ENCODE results near the gene NFKB2.

NFKB2 gene

DNA sequence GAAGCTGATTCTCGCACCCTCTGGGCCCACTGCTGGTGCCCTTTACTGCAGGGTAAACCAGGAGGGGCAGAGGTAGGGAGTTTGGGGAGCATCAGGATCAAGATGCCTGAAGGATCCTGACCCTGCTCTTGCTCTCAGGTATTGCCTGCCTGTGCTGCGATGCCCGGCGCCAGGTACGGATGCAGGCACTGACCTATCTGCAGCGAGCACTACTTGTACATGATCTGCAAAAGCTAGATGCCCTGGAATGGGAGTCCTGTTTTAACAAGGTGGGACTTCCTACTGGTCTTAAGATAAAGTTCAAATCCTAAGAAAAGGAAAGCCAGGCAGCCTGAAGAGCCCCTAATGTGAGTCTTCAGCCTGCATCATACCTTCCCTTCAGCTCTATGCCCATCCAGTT is 16.1 kb upstream of the NFKB2 start:
- H3K4me3 ChIP-seq (ENCODE audit: low read depth, low read length) = no peak overlapping the region
- H3K27me3 ChIP-seq = no peaks in the 10 kb centered on the region
- no peaks in the 10 kb centered on the region for H3K4me1 ChIP-seq
- no peak for TF ChIP-seq CTCF (IDR thresholded peaks at IDR 0.05; ENCODE audit: low read depth, low read length)
- no peaks in the 10 kb centered on the region for H3K9me3 ChIP-seq
- DNase-seq = no peak
- H3K36me3 ChIP-seq = peaks cover 33% of the 10 kb centered on the region

DNA sequence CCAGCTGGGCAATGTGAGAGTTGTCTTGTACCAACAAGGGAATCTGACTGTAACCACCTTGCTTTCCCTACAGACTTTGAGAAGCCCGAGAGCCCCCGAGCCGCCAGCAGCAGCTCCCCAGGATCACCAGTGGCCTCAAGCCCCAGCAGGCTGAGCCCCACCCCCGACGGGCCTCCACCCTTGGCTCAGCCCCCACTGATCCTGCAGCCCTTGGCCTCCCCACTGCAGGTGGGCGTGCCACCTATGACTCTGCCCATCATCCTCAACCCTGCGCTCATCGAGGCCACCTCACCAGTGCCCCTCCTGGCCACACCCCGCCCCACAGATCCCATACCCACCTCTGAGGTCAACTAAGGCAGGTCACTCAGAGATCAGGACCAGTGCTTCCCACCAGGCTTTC is 13.5 kb upstream of the NFKB2 start:
- peaks cover 24% of the 10 kb centered on the region for H3K36me3 ChIP-seq
- H3K27me3 ChIP-seq = no peaks in the 10 kb centered on the region
- no peak for DNase-seq
- no peak overlapping the region for H3K4me3 ChIP-seq (ENCODE audit: low read depth, low read length)
- no peaks in the 10 kb centered on the region for H3K4me1 ChIP-seq
- H3K9me3 ChIP-seq = no peaks in the 10 kb centered on the region
- no peak for TF ChIP-seq CTCF (IDR thresholded peaks at IDR 0.05; ENCODE audit: low read depth, low read length)

- no peaks in the 10 kb centered on the region for H3K4me1 ChIP-seq
Measured at GRCh38 chr10:102382871-102383270, 12.6 kb upstream of the NFKB2 start.

DNA sequence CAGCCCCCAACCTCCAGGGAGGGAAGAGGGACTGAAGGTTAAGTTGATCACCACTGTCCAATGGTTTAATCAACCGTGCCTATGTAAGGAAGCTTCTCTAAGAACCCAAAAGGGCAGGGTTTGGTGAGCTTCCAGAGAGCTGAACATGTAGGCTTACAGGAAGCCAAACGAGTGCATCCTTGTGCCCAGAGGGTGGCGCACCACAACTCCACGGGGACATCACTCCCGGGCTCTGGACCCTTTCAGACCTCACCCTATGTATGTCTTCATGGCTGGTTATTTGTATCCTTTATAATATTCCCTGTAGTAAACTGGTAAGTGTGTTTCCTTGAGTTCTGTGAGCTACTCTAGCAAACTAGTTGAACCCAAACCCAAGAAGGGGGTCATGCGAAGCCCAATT is 11.5 kb upstream of the NFKB2 start:
- Histone ChIP-seq H3K27me3 (no peaks in the 10 kb centered on the region), H3K9me3 (no peaks in the 10 kb centered on the region), H3K4me1 (no peaks in the 10 kb centered on the region), H3K36me3 (peaks cover 24% of the 10 kb centered on the region), H3K4me3 (ENCODE audit: low read depth, low read length) (no peak overlapping the region)
- TF ChIP-seq CTCF (IDR thresholded peaks at IDR 0.05; ENCODE audit: low read depth, low read length) = peak; percentile 36
- no peak for DNase-seq

More at GRCh38 chr10:102382871-102383270, 12.6 kb upstream of the NFKB2 start:
- DNase-seq = no peak
- Histone ChIP-seq H3K36me3 (peaks cover 24% of the 10 kb centered on the region), H3K9me3 (no peaks in the 10 kb centered on the region), H3K4me3 (ENCODE audit: low read depth, low read length) (no peak overlapping the region), H3K27me3 (no peaks in the 10 kb centered on the region)
- TF ChIP-seq CTCF (IDR thresholded peaks at IDR 0.05; ENCODE audit: low read depth, low read length) = no peak

DNA sequence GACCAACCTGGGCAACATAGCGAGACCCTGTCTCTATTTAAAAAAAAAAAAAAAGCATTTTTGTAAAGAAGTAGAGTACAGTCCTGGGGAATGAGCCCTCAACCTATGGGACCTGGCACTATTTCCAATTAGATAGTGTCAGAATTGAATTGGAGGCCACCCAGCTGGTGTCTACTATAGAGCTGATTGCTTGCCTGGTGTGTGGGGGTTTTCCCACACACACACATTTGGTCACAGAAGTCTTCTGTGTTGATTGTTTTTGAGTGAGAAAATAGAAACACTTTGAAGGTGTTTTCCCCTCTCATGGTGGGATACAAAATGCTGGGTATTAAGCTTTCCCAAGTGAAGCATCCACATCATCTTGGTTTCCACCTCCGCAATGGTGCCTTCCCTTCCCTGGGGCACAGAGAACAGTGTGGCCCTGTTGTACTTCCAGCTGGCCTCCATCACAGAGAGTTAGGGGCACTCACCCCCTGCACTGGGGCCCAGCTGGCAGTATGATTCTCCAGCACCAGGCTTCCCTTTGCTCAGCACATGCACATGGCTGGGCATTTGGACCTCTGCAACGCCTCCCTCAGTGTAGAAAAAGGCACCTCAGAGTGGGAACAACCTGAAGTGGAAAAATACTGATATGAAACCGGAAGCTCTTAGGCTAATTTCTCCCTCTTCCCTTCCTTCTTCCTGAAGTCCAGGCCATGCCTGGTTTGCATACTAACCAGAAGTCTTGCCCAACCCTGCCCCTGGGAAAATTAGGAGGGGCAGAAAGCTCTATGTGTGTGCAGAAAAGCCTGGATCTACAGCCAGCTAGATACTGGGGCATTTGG is 10.7 kb upstream of the NFKB2 start:
- DNase-seq = no peak
- Histone ChIP-seq H3K27me3 (no peaks in the 10 kb centered on the region), H3K4me1 (no peaks in the 10 kb centered on the region), H3K36me3 (peaks cover 16% of the 10 kb centered on the region), H3K9me3 (no peaks in the 10 kb centered on the region), H3K4me3 (ENCODE audit: low read depth, low read length) (no peak overlapping the region)
- TF ChIP-seq CTCF (IDR thresholded peaks at IDR 0.05; ENCODE audit: low read depth, low read length) = no peak

DNA sequence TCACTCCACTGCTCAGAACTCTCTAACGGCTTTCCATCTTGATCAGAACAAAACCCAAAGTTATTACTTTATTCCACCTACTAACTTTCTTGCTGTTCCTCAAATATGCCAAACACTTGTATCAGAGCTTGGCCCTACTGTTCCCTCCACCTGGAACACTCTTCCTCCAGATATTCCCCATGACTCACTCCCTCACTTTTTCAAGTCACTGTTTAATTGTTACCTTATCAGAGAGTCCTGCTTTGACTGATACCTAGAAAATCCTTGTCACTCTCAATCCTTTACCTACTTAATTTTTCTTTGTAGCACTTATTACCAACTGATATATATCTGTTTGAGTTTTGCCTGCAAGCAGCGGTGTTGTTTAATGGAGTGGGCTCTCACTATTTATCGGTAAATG is 5.6 kb upstream of the NFKB2 start:
- H3K9me3 ChIP-seq = no peaks in the 10 kb centered on the region
- H3K4me3 ChIP-seq (ENCODE audit: low read depth, low read length) = no peak overlapping the region
- no peak for TF ChIP-seq CTCF (IDR thresholded peaks at IDR 0.05; ENCODE audit: low read depth, low read length)
- H3K4me1 ChIP-seq = no peaks in the 10 kb centered on the region
- no peaks in the 10 kb centered on the region for H3K27me3 ChIP-seq
- H3K36me3 ChIP-seq = no peaks in the 10 kb centered on the region
- DNase-seq = no peak
